ENCODE results near the gene MDGA2. TPM values are rescaled to one million over a fixed set of nuclear protein-coding genes. Genes with fewer than 3 reads are reported as not detected.

The MDGA2 gene
- total RNA-seq, 1 experiment from 2014 or later = not detected

DNA sequence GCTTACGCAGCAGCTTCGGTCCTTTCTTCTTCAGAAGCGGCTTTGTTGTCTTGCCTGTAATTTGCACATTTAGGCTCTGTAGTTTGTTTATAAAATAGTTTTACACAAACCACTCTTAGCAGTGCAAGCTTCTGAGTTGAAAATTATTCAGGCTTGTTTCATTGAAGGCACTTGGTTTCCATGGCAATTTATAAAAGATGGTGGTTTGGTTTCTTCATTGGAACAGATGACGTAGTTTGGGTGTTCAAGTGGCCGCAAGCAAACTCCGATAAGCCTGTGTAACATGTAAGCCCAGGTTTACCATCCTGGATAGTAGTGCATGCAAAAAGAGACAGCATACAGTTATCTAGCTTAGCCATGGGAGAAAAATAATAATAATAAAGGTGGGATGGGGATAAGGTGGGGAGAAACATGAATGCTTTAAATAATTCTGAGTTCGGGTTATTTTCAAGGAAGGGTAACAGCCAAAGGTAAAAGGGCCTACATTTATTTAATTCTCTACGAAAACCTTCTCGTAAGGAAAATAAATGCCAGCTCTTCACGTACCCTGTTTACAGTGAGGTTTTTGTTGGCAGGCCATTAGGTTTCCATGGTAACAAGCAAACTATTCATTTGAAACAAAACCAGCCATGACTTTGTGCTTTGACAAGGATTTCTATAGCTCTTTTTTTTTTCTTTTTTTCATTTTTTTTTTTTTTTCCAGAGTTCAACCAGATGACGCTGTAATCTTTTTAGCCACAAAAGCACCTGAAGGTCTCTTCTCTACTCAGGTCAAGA lies 834.3 kb downstream of the MDGA2 start:
- no peak for DNase-seq (ENCODE audit: low read depth in 1 of 2, low spot score in 2 of 2)
- Histone ChIP-seq H3K36me3 (no peaks in the 10 kb centered on the region), H3K9me3 (replicated peaks) (no peaks in the 10 kb centered on the region), H3K27me3 (replicated peaks) (no peaks in the 10 kb centered on the region), H3K4me3 (no peak overlapping the region), H3K27ac (no peak overlapping the region), H3K4me1 (replicated peaks) (no peaks in the 10 kb centered on the region)

DNA sequence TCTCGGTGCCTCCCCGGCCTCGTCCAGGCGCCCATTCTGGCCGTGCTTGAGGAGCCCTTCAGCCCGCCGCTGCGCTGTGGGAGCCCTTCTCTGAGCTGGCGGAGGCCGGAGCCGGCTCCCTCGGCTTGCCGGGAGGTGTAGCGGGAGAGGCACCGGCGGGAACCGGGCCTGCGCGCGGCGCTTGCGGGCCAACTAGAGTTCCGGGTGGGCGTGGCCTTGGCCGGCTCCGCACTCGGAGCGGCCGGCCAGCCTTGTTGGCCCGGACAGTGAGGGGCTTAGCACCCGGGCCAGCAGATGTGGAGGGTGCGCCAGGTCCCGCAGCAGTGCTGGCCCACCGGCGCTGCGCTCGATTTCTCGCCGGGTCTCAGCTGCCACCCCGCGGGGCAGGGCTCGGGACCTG lies 855.1 kb downstream of the MDGA2 start:
- no peaks in the 10 kb centered on the region for H3K36me3 ChIP-seq
- H3K4me1 ChIP-seq (replicated peaks) = no peaks in the 10 kb centered on the region
- H3K4me3 ChIP-seq = no peak overlapping the region
- no peaks in the 10 kb centered on the region for H3K27me3 ChIP-seq (replicated peaks)
- DNase-seq (ENCODE audit: low read depth in 1 of 2, low spot score in 2 of 2) = no peak
- no peak overlapping the region for H3K27ac ChIP-seq
- no peaks in the 10 kb centered on the region for H3K9me3 ChIP-seq (replicated peaks)

DNA sequence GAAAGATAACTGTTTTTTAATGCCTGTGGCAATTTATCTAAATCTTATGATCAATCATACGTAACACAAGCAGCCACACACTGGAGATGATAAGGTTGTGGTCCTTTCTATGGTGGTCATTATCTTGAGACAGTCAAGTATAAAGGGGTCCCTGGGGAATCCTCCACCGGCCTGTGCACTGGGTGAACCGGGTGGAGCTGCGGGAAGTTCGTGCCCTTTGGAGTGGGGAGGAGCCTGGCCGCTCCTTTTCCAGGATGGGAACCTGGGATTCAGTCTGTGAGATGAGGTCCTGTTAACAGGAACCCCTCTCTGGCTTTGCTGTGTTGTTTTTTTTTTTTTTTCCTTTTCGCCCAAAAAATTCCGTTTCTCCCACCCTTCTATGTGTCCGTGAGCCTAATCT lies 856.3 kb downstream of the MDGA2 start:
- Histone ChIP-seq H3K4me3 (no peak overlapping the region), H3K4me1 (replicated peaks) (no peaks in the 10 kb centered on the region), H3K36me3 (no peaks in the 10 kb centered on the region), H3K9me3 (replicated peaks) (no peaks in the 10 kb centered on the region), H3K27me3 (replicated peaks) (no peaks in the 10 kb centered on the region), H3K27ac (no peak overlapping the region)
- DNase-seq (ENCODE audit: low read depth in 1 of 2, low spot score in 2 of 2) = no peak

DNA sequence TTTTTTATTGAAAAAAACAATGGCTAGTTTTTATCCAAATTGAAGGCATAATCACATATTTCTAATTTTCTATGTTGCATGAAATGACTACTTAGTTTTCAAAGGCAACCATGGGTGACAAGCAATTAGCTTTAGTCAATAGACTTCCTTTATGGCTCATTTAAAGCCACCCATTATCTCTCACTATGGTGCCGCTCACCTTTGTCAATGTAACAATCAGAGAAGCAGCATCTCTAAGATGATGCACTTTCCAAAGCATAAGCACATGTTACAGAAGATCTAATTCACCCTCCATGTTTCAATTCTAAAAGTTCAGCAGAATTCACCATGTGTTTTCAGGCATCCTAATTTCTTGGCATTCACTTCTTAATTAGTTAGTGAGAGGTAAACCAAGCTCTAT lies 857.3 kb downstream of the MDGA2 start:
- Histone ChIP-seq H3K36me3 (no peaks in the 10 kb centered on the region), H3K27me3 (replicated peaks) (no peaks in the 10 kb centered on the region), H3K9me3 (replicated peaks) (no peaks in the 10 kb centered on the region), H3K27ac (no peak overlapping the region), H3K4me1 (replicated peaks) (no peaks in the 10 kb centered on the region), H3K4me3 (no peak overlapping the region)
- no peak for DNase-seq (ENCODE audit: low read depth in 1 of 2, low spot score in 2 of 2)

DNA sequence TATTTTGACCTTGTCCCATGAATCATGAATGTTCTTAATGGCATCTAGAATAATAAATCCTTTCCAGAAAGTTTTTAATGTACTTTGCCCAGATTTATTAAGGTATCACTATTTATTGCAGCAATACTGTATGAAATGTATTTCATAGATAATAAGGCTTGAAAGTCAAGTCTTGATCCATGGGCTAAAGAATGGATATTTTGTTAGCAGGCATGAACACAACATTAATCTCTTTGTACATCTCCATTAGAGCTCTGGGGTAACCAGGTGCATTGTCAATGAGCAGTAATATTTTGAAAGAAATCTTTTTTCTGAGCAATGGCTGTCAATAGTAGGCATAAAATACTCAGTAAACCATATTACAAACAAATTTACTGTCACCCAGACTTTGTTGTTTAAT lies 882.3 kb downstream of the MDGA2 start:
- Histone ChIP-seq H3K27ac (no peak overlapping the region), H3K27me3 (replicated peaks) (no peaks in the 10 kb centered on the region)

More for the DNA sequence above, 882.3 kb downstream of the MDGA2 start:
- no peak overlapping the region for H3K4me3 ChIP-seq
- DNase-seq (ENCODE audit: low read depth in 1 of 2, low spot score in 2 of 2) = no peak
- no peaks in the 10 kb centered on the region for H3K4me1 ChIP-seq (replicated peaks)
- H3K36me3 ChIP-seq = no peaks in the 10 kb centered on the region
- H3K9me3 ChIP-seq (replicated peaks) = no peaks in the 10 kb centered on the region; the same call in 1 of the 2 replicates

All from SJSA1 (cell line).